HG03280 (cell line): ENCODE data around the gene RPL28.

Experiments
- ATAC-seq: cut with Tn5 transposase; IDR thresholded peaks from one replicate; pipeline ENCODE4 v1.9.1; 2021; ENCODE audit warnings: mild to moderate bottlenecking, moderate library complexity; ENCODE audit not compliant: unreplicated experiment

Gene RPL28

DNA sequence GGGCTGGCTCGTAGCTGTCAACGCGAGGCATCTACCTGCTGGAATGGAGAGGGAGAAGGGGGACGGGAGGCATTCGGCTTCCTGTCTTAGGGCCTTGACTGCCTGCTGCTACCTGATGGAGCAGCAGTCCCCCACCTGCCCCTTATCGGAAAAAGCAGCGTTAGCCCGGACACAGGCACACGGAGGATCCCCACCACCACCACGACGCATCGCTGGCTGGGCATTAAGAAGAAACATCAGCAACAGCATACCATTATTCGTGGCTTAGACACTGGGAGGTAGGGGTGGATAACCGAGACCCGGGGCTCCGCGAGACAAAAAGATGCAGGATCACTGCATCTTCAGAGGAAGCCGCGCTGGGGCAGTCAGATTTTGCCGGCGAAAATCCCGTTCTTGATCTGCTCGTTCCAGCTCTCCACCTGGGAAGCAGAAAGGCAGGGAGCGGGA is 32.4 kb upstream of the RPL28 start:
- no peak for ATAC-seq

DNA sequence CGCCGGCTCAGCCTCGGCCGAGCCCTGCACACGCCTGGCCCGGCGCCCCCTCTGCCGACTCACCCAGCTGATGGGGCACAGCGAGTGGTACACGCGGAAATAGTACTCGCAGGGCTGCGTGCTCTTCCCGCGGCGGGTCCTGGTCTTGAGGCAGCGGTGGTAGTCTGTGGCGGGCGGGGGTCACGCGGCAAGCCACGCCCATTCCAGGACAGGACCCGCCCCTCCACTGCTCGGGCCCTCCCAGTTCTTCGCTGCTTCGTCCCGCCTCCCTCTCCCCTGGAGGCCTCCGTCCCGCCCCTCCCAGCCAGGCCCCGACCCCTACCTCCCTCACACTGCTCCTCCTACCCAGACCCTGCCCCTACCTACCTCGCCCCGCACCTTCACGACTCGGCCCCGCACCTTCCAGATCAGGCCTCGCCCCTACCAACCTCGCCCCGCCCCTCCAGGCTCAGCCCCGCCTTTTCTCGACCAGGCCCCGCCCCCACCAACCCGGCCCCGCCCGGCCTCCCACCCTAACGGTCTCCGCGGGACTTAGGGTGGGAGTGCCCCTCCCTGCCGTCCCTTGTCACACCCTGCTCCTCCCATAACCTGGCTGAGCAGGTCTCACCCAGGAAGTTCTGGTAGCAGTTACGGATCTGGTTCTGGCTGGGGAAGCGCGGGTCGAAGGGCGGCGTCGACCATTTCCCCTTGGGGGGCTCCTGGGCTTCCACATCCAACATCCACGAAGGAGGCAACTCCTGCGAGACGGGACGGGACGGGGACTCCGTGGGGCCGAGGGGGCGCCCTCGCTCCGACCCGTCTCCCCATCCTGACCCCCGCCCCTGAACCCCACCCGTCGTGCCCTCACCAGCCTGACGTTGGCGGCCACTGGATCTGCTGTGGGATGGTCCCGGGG is 31.7 kb upstream of the RPL28 start:
- no peak for ATAC-seq

DNA sequence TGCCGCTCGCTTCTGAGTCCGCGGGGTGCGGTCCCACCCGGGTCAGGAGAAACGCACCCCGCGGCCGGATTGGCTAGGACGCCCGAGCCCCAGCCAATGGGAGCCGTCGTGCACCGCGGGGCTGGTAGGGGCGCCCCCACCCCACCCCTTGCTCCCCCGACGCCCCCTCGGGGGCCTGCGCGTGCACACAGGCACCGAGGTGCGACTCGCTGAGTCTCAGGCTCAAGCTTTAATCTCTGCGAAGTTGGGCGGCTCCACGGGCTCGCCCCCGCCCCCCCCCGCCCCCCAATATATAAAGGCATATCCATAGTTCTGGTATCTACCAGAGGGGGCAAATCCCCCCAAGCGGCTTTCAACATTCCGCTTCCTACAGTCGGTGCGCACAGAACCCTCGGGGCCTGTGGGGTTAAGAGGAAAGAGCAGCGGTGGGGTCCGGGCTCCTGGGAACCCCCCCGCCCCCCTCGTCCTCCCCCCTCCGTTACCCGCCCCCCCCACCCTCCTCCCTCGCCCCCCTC is 31.0 kb upstream of the RPL28 start, which contains the start of gene COX6B2:
TSS of gene COX6B2 (minus strand) at position 22 of the 515 bp plus-strand sequence. CDS start 198 bp downstream, outside the sequence.
- no peak for ATAC-seq

DNA sequence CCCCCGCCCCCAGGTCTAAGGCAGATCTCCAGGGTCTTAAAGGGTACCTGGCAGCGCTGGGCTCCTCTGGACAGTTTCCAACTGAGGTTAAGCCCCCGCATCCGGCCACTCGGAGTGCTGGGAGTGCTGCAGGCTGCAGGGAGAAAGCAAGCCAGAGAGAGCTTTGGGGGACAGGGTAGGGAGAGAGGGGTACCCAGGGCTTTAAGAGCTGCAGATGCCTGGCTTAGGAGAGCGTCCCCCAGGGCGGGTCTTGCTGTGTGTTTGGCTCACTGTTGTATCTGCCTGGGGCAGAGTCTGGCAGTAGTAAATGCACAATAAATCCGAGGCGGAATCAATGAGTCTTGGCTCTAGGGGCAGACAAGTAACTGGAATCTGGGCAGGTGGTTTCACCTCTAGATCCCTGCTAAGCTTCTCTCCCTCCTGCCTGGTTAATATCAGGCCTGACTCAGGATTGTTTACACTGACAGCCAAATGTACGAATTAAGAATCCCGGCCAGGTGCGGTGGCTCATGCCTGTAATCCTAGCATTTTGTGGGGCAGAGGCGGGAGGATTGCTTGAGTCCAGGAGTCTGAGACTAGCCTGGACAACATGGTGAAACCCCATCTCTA is 30.4 kb upstream of the RPL28 start:
- no peak for ATAC-seq

GRCh38 chr19:55358493-55358892 is 27.2 kb upstream of the RPL28 start:
- ATAC-seq = no peak

DNA sequence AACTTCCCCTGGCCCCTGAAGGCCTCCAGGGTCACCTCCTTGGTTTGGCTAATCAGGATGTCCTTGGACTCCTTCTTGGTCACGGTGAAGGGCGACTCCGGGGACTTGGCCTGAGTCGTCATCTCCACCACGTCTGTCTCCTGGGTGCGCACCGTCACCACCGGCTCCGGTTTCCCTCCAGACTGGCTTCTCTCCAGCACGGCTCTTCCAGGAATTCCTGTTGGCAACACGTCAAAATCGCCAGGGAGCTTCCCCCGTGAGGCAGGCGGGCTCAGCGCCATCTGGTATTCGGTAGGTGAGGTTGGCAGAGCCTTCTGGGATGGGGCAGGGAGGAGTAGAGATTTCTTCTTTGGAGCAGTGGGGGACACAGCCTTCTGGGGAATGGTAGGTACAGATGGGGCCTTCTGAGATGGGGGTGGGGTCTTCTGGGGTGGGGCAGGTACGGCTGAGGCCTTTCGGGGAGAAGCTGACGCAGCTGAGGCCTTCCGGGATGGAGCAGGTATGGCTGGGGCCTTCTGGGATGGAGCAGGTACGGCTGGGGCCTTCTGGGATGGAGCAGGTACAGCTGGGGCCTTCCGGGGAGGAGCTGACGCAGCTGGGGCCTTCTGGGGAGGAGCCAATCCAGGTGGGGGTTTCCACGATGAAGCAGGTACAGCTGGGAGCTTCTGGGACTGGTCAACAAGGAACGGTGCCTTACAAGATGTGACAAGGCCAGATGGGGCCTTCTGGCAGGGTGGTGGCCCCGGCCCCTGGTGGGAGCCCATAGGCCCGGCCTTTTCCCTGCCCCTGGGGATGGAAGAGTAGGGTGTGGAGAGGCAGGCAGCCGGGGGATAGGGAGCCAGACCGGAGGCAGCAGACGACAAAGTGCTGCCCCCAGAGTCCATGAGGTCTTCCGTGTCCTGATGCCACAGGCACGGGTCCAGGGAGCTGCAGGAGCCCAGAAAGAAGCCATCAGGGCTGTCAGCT is 26.5 kb upstream of the RPL28 start:
- ATAC-seq = no peak

DNA sequence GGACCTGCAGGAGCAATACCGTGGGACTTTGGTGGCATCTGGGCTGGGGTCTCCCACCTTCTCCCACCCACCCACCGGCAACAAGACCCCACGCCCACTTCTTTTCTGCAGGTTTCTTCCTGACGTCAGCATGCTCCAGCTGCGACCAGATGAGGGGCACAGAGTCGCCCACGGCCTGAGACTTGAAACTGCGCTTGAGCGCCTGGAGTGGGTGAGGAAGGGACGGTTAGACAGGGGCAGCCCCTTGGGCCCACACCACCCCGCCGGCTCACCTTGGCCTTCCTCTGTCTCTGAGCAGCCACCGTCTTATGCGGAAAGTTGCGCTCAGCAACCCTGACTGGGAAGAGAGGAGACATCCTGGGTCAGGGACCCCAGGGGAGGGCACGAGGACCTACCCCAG is 24.8 kb upstream of the RPL28 start:
- no peak for ATAC-seq

- no peak for ATAC-seq
These were observed 23.4 kb upstream of the RPL28 start for GRCh38 chr19:55362174-55362989.

DNA sequence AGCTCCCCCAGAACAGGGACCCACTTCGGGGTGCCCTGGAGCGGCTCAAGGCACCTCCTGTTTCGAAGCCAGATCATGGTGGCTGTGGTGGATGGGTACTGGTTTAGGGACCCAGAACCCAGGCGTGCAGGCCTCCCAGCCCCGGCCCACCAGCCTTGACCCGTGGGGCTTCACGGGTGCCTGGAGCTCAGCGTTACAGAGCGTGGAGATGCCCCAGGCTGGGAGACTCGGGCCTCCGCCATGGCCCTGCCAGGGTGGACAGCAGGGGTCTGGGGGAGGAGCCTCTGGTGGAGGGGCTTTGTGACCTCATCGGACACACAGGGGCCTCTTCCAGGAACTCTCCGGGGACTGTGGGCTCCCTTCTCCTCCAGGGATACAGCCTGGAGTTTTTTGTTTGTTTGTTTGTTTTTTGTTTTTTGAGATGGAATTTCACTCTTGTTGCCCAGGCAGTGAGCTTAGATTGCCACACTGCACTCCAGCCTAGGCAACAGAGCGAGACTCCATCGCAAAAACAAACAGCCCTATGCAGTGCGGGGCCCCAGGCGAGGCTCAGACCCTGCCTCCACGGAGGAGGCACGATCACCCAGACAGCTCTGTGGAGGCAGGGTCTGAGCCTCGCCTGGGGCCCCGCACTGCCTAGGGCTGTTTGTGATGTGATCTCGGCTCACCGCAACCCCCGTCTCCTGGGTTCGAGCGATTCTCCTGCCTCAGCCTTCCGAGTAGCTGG is 22.6 kb upstream of the RPL28 start, which contains the start of gene GARIN5B:
TSS of gene GARIN5B (minus strand) at position 271 of the 727 bp plus-strand sequence. CDS start at position 77, 194 bp downstream.
- no peak for ATAC-seq

- ATAC-seq = no peak
These were observed 20.5 kb upstream of the RPL28 start for GRCh38 chr19:55365245-55365644.

GRCh38 chr19:55365964-55366363 is 19.8 kb upstream of the RPL28 start:
- no peak for ATAC-seq

DNA sequence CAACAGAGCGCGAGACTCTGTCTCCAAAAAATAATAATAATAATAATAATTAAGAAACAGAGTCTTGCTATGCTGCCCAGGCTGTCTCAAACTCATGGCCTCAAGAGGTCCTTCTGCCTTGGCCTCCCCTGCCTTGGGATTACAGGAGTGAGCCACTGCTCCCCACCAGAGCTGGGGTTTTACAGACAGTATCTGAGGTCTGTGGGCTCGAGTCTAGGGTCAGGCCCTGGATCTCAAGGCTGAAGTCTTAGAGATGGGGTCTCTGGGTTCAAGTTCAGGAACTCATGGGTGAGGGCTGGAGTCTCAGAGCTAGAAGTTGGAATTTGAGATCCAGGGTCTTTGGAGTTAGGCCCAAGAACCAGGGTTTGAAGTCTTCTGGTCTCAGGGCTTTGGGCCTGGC is 18.9 kb upstream of the RPL28 start:
- ATAC-seq = no peak

DNA sequence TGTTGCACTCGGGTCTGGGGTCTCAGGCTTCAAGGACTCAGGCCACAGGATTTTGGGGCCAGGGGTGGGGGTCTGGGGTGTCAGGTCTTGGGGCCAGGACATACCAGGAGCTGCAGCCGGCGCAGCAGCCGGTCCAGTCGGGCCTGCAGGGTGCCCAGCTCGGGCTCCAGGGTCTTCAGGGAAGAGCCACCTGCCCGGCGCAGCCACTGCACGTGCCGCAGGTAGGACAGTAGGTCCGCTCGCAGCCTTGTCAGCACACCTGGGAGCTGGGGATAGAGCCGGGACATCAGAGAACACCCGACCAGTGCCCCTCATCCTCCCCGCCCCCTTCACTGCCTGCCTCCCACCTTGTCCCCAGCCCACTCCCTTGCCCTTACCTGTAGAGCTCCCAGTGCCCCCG is 17.6 kb upstream of the RPL28 start:
- no peak for ATAC-seq

DNA sequence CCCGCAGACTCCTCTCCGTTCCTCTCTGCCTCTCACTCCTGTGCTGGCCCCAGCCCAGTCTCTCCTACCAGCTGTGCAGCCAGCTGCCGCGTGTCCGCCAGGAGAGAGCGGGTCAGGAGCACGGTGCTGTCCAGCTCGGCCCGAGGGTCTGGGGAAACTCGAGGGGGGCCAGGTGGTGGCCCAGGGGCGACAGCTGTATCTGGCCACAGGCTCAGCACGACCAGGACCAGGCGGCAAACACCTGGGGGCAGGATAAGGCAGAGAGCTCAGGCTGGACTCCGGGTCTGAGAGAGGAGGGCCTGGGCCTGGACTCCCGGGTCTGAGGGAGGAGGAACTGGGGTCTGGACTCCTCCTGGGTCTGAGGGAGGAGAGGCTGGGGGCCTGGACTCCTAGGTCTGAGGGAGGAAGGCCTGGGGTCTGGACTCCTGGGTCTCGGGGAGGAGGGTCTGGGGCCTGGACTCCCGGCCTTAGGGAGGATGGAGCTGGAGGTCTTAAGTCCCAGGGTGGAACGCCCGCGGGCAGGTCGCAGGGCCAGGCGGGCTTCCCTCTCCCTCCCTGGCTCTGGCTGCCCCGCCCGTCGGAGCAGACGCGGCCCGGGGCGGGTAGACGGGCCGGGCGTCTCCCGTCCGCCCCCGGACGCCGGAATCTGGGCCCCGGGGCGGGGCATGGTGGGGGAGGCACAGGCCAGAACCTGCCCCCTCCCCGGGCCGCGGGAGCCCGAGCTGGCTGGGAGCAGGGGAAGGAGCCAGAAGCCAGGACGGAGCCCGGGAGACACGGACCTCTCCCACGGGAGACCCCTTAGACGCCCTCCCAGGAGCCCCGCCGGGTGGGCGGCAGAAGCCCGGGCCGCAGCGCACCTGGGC is 16.8 kb upstream of the RPL28 start:
- no peak for ATAC-seq

DNA sequence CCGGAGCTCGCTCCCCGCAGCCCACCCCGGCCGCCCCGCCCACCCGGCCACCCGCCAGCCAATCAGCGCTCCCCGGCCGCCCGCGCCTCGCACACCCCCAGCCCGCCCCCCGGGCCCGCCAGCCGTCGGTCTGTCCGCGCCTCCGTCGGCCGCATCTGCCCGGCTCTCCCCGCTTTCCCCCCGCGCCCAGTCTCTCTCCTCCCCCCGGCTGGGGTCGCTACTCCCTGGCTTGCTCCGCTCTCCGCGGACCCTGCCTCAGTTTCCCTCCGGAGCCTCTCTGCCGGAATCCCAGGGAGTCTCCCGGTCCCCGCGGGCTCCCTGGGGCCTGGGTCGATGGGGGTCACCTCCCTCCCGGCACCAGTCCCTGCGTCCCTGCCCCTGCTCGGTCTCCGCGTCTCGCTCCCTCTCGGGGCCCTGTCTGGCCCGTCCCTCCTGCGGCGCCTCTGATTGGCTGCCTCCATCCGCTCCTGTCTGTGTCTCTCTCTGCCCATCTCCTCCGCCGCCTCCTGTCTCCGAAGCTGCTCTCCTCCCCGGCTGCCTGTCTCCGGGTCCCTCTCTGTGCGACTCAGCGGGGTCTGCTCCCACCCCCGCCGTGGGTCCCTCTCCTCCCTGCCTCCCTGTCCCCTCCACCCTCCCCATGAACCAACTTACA is 16.0 kb upstream of the RPL28 start:
- ATAC-seq = no peak

DNA sequence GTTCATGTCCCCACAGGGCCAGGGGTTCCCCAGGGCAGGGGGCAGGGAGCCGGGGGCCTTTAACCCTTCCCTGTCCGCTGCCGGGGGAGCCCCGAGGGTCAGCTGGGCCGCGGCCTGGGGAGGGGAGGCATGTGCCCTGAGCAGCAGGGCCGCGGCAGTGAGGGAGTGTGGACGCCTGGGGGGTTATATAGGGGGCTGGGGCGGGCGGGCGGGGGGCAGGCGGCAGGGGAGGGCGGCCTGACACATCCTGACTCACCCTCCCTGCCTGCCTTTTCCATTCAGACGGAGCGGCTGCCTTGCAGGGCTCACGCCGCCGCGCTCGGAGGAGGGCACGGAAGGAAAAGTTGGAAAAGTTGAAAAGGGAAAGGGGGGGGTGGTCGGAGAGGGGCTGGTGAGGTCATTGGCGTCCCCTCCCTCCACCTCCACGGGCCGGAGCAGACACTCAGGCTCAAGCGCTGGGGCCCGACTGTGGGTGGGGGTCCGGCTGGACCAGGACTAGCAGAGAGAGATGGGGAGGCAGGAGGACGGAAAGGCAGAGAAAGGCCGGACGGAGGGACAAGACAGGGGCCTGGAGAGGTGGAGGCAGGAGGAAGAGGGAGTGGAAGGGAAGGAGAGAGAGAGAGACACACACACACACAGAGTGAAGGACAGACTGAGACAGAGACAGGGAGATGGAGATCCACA is 15.3 kb upstream of the RPL28 start, which contains the start of gene IL11:
TSS of gene IL11 (minus strand) at position 159 of the 684 bp plus-strand sequence. CDS start at position 6, 153 bp downstream.
- no peak for ATAC-seq
